ENCODE measurements around the gene ZNRF3.

Gene ZNRF3

DNA sequence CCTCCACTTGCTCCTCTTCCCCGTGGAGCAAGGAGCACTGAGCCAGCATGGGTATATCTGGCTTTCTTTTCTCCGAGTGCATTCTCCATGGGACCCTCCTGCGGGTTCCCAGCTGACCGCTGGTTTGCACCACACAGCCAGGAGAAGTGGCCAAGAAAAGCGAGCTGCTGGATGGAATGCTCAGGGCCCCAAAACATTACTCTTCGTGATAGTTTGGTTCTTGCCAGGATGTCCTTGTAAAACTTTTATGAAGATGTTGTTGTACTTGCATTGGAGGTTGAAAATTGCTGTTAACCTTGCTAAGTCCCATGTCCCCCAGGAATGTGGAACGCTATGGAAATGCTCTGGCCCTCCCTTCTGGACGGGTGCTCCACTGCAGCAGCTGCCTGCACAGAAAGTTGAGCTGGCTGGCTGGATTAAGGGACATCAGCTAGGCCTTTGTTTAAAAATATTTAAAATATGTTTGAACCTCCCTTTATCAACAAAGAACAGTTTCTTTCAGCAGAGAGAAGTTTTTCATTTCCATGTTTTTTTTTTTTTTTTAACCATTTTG is 68.7 kb downstream of the ZNRF3 start:
- TF ChIP-seq TAF1 (IDR thresholded peaks at IDR 0.05; ENCODE audit: borderline replicate concordance, insufficient read depth, low read length) (no peak), FOXP2 (optimal IDR thresholded peaks at IDR 0.05; ENCODE audit: borderline replicate concordance, extremely low read depth, extremely low read length, insufficient read depth) (no peak), SIN3A (IDR thresholded peaks at IDR 0.05; ENCODE audit: borderline replicate concordance, insufficient read depth, low read length) (no peak), POLR2AphosphoS5 (IDR thresholded peaks at IDR 0.05; ENCODE audit: low read depth, low read length) (no peak)
- TF ChIP-seq, protein P1, sequence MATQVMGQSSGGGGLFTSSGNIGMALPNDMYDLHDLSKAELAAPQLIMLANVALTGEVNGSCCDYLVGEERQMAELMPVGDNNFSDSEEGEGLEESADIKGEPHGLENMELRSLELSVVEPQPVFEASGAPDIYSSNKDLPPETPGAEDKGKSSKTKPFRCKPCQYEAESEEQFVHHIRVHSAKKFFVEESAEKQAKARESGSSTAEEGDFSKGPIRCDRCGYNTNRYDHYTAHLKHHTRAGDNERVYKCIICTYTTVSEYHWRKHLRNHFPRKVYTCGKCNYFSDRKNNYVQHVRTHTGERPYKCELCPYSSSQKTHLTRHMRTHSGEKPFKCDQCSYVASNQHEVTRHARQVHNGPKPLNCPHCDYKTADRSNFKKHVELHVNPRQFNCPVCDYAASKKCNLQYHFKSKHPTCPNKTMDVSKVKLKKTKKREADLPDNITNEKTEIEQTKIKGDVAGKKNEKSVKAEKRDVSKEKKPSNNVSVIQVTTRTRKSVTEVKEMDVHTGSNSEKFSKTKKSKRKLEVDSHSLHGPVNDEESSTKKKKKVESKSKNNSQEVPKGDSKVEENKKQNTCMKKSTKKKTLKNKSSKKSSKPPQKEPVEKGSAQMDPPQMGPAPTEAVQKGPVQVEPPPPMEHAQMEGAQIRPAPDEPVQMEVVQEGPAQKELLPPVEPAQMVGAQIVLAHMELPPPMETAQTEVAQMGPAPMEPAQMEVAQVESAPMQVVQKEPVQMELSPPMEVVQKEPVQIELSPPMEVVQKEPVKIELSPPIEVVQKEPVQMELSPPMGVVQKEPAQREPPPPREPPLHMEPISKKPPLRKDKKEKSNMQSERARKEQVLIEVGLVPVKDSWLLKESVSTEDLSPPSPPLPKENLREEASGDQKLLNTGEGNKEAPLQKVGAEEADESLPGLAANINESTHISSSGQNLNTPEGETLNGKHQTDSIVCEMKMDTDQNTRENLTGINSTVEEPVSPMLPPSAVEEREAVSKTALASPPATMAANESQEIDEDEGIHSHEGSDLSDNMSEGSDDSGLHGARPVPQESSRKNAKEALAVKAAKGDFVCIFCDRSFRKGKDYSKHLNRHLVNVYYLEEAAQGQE (IDR thresholded peaks at IDR 0.05; ENCODE audit: insufficient read depth in 1 of 2, low read depth in 2 of 2, low read length in 2 of 2), result no peak

DNA sequence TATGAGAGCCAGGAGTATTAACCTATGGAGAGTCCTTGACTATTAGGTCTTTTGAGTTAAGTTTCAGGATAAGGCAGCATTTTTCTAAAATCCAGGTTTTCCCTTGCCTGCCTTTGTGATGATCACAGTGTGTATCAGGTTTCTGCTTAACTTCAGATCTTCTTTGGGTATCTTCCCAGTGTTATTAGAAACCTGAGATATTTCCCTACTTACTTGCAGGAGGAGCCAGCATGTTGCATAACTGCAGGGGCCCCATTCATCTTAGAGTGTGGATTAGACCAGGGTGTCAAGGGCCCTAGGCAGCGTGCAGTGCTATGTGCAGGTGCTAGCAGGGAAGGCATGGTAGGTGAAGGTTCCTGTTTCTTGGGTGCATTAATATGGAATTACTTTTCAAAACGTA is 69.5 kb downstream of the ZNRF3 start:
- TF ChIP-seq SIN3A (IDR thresholded peaks at IDR 0.05; ENCODE audit: borderline replicate concordance, insufficient read depth, low read length) (no peak), POLR2AphosphoS5 (IDR thresholded peaks at IDR 0.05; ENCODE audit: low read depth, low read length) (no peak), FOXP2 (optimal IDR thresholded peaks at IDR 0.05; ENCODE audit: borderline replicate concordance, extremely low read depth, extremely low read length, insufficient read depth) (no peak), TAF1 (IDR thresholded peaks at IDR 0.05; ENCODE audit: borderline replicate concordance, insufficient read depth, low read length) (no peak)
- TF ChIP-seq, protein P1 (IDR thresholded peaks at IDR 0.05; ENCODE audit: insufficient read depth in 1 of 2, low read depth in 2 of 2, low read length in 2 of 2), result no peak

DNA sequence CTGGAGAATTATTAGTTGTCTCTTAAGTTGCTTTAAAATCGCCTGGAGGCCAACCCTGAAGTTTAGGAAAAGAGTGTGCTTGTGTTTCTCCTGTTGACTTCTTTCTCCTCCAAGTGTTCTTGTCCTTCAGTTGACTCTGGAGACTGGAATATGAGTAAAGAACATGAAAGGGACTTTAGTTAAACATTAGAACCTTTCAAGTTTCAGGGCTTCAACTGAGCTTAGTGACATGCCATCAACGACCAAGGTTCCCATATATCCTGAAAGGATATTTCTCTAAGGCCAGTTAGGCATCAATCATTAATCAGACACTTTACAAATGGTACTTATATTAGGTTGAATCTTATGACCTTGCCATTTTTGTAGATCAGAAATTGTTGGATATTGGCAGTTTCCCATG is 70.0 kb downstream of the ZNRF3 start:
- TF ChIP-seq FOXP2 (optimal IDR thresholded peaks at IDR 0.05; ENCODE audit: borderline replicate concordance, extremely low read depth, extremely low read length, insufficient read depth), result no peak
- no peak for TF ChIP-seq TAF1 (IDR thresholded peaks at IDR 0.05; ENCODE audit: borderline replicate concordance, insufficient read depth, low read length)
- TF ChIP-seq, protein P1 (IDR thresholded peaks at IDR 0.05; ENCODE audit: insufficient read depth in 1 of 2, low read depth in 2 of 2, low read length in 2 of 2), result no peak
- no peak for TF ChIP-seq POLR2AphosphoS5 (IDR thresholded peaks at IDR 0.05; ENCODE audit: low read depth, low read length)
- no peak for TF ChIP-seq SIN3A (IDR thresholded peaks at IDR 0.05; ENCODE audit: borderline replicate concordance, insufficient read depth, low read length)

DNA sequence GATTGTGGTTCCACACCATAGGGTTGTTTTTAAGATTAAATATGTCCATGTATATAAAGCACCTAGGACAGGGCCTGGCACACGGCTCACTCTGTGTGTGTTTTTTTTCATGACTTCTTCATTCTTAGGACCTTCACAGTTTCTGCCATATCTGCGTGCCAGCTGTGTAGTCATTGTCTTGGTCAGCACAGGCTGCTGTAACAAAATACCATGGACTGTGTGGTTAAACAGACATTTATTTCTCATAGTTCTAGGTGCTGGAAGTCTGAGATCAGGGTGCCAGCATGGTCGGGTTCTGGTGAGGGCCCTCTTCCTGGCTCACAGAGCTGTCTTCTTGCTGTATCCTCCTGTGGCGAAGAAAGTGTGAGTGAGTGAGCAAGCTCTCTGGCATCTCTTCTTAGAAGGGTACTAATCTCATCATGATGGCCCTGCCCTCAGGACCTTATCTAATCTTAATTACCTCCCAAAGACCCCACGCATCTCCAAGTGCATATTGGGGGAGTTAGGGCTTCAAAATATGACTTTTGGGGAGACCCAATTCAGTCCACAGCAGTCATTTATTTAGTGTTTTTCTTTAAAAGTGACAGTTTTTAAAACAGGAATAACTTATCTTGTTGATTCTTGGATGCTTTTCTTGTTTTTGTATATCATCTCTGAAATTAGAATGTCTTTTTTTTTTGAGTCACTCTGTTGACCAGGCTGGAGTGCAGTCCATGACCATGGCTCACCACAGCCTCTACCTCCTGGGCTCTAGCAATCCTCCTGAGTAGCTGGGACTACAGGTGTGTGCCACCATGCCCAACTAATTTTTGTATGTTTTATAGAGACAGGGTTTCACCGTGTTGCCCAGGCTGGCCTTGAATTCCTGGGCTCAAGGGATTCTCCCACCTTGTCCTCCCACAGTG is 70.9 kb downstream of the ZNRF3 start:
- TF ChIP-seq, protein P1 (IDR thresholded peaks at IDR 0.05; ENCODE audit: insufficient read depth in 1 of 2, low read depth in 2 of 2, low read length in 2 of 2), result no peak
- TF ChIP-seq TAF1 (IDR thresholded peaks at IDR 0.05; ENCODE audit: borderline replicate concordance, insufficient read depth, low read length), result no peak
- no peak for TF ChIP-seq FOXP2 (optimal IDR thresholded peaks at IDR 0.05; ENCODE audit: borderline replicate concordance, extremely low read depth, extremely low read length, insufficient read depth)
- TF ChIP-seq POLR2AphosphoS5 (IDR thresholded peaks at IDR 0.05; ENCODE audit: low read depth, low read length), result no peak
- TF ChIP-seq SIN3A (IDR thresholded peaks at IDR 0.05; ENCODE audit: borderline replicate concordance, insufficient read depth, low read length), result no peak

Data from PFSK-1 (cell line).